Stomach (tissue), 19 donors: ENCODE data around the gene HIBADH. TPM values are rescaled to one million over a fixed set of nuclear protein-coding genes. Genes with fewer than 3 reads are reported as not detected.

ENCODE experiments used
- DNase-seq, 2 donors: peaks; one replicate each; pipeline versions ENCODE4 v3.0.0 to v3.0.0-alpha.2; 2013 to 2019
- H3K27ac ChIP-seq, 5 donors: fragments of 200-600 bp in 4 of 5; sonication (generic) in 4 of 5; one replicate each; pipeline ENCODE4 v1.5.1; 2013 to 2019; ENCODE audit warnings: mild to moderate bottlenecking in 1 of 5, moderate library complexity in 1 of 5
- H3K27me3 ChIP-seq, 3 donors: fragments of 200-600 bp; sonication (generic); one replicate each; pipeline ENCODE4 v1.5.1; 2017 to 2019; ENCODE audit warnings: mixed run types in 1 of 3
- H3K36me3 ChIP-seq, 4 donors: fragments of 200-600 bp; sonication (generic); 1 replicate in 3 of 4; 2 replicates in 1 of 4; pipeline ENCODE4 v1.5.1; 2016 to 2019
- H3K4me1 ChIP-seq, 4 donors: fragments of 200-600 bp; sonication (generic); one replicate each; pipeline ENCODE4 v1.5.1; 2016 to 2019
- H3K4me3 ChIP-seq, 4 donors: fragments of 200-600 bp; sonication (generic) in 3 of 4; one replicate each; pipeline ENCODE4 v1.5.1; 2016 to 2019; ENCODE audit warnings: mild to moderate bottlenecking in 1 of 4
- H3K9me3 ChIP-seq, 4 donors: fragments of 200-600 bp; sonication (generic); one replicate each; pipeline ENCODE4 v1.5.1; 2016 to 2019
- EP300 ChIP-seq: sonication (generic); formaldehyde crosslinking; IDR thresholded peaks from one replicate; pipeline ENCODE4 v1.6.1; 2017; ENCODE audit warnings: antibody characterized with exemption
- POLR2A ChIP-seq, 4 donors: fragments of 450-650 bp; IDR thresholded peaks; one replicate each; pipeline ENCODE4 v1.6.1; 2016; ENCODE audit warnings: antibody characterized with exemption in 4 of 4, control low read depth in 2 of 4, mild to moderate bottlenecking in 1 of 4, moderate library complexity in 1 of 4
- POLR2AphosphoS5 ChIP-seq, 3 donors: sonication (generic); formaldehyde crosslinking; IDR thresholded peaks; one replicate each; pipeline ENCODE4 v1.6.1; 2016; ENCODE audit warnings: antibody characterized with exemption in 3 of 3
- WGBS, 5 donors: extraction: QIAGEN DNeasy Blood & Tissue Kit in 3 of 5; methylation state at CpG; one replicate each; pipeline versions ENCODE4 v1.1.5 to v1.1.7; 2013 to 2018; 5-methylcytosine and 5-hydroxymethylcytosine counted together
- intact Hi-C: fragments of 100-400 bp; cut with DNase I; formaldehyde crosslinking; loops from one replicate; pipeline ENCODE4 v1.15.1; 2023; ENCODE audit warnings: low total_unique reads
- long read RNA-seq, 10 donors: transcript quantifications; one replicate each; lab custom pipeline, GENCODE V29; 2026
- polyA plus RNA-seq, 3 donors: library from polyadenylated mRNA; stranded (reverse); fragments of 200-250 nt; gene quantifications; one replicate each; pipeline ENCODE4 v1.2.3, GENCODE V29; 2013
- total RNA-seq, 5 donors: library from RNA; depleted of rRNA; stranded (reverse); fragments of >200 nt; gene quantifications; one replicate each; pipeline versions ENCODE4 v1.1.0 to v1.2.3, GENCODE V29; 2014 to 2016
- TF ChIP-seq, protein P1 (sequence below), 7 experiments: fragments of 450-650 bp in 4 of 7; fragments of 200-600 bp in 3 of 7; sonication (generic) in 3 of 7; IDR thresholded peaks; one replicate each; pipeline ENCODE4 v1.5.1; 2016 to 2019; ENCODE audit warnings: antibody characterized with exemption in 7 of 7, control low read depth in 2 of 7, mild to moderate bottlenecking in 1 of 7
- donor health status: healthy with polysubstance abuse.
- donor health status: Bipolar disorder and iron deficiency.
- donor health status: healthy.

HIBADH gene
- total RNA-seq (10 to 100 TPM; 17.5 to 65.2 (median 48.7) TPM), polyA plus RNA-seq (10 to 100 TPM; 19.8 to 45.3 (median 44.8) TPM)
- long read RNA-seq, donor 1, transcript HIBADH-201 (8 exons, 1,990 nt), result major isoform, 5 of 21 reads
- long read RNA-seq, donor 1, partial matches to known transcripts, result 15 of 21 reads
- long read RNA-seq, donor 1, other reads (novel, unspliced or antisense), result 0 of 21 reads
- long read RNA-seq, donor 2, transcript HIBADH-201 (8 exons, 1,990 nt), result major isoform, 9 of 16 reads
- long read RNA-seq, donor 2, partial matches to known transcripts, result 7 of 16 reads
- long read RNA-seq, donor 2, other reads (novel, unspliced or antisense), result 0 of 16 reads
- long read RNA-seq, donor 3, transcript HIBADH-201 (8 exons, 1,990 nt), result major isoform, 6 of 12 reads
- long read RNA-seq, donor 3, partial matches to known transcripts, result 6 of 12 reads
- long read RNA-seq, donor 3, other reads (novel, unspliced or antisense), result 0 of 12 reads
- long read RNA-seq, donor 4, partial matches to known transcripts, result 0 of 1 reads
- long read RNA-seq, donor 4, other reads (novel, unspliced or antisense), result 0 of 1 reads
- long read RNA-seq, donor 5, transcript HIBADH-201 (8 exons, 1,990 nt), result major isoform, 22 of 27 reads
- long read RNA-seq, donor 5, partial matches to known transcripts, result 5 of 27 reads
- long read RNA-seq, donor 5, other reads (novel, unspliced or antisense), result 0 of 27 reads
- long read RNA-seq, donor 6, transcript HIBADH-201 (8 exons, 1,990 nt), result major isoform, 24 of 129 reads
- long read RNA-seq, donor 6, partial matches to known transcripts, result 100 of 129 reads
- long read RNA-seq, donor 6, other reads (novel, unspliced or antisense), result 5 of 129 reads
- long read RNA-seq, donor 7, transcript HIBADH-201 (8 exons, 1,990 nt), result major isoform, 9 of 9 reads
- long read RNA-seq, donor 7, partial matches to known transcripts, result 0 of 9 reads
- long read RNA-seq, donor 7, other reads (novel, unspliced or antisense), result 0 of 9 reads
- long read RNA-seq, donor 8, transcript HIBADH-201 (8 exons, 1,990 nt), result major isoform, 12 of 27 reads
- long read RNA-seq, donor 8, partial matches to known transcripts, result 14 of 27 reads
- long read RNA-seq, donor 8, other reads (novel, unspliced or antisense), result 0 of 27 reads
- long read RNA-seq, donor 9, transcript HIBADH-201 (8 exons, 1,990 nt), result major isoform, 9 of 10 reads
- long read RNA-seq, donor 9, partial matches to known transcripts, result 0 of 10 reads
- long read RNA-seq, donor 9, other reads (novel, unspliced or antisense), result 0 of 10 reads
- long read RNA-seq, donor 10, transcript HIBADH-201 (8 exons, 1,990 nt), result major isoform, 10 of 34 reads
- long read RNA-seq, donor 10, partial matches to known transcripts, result 22 of 34 reads
- long read RNA-seq, donor 10, other reads (novel, unspliced or antisense), result 0 of 34 reads

- Histone ChIP-seq H3K27me3 (no peaks in the 10 kb centered on the region), H3K27ac (peak within 1 kb of the TSS; percentile 85 to 96 (median 93)), H3K4me3 (peak within 1 kb of the TSS; percentile 65 to 94 (median 84)), H3K9me3 (no peaks in the 10 kb centered on the region), H3K36me3 (peaks cover 0 to 3% (median 0%) of the 10 kb centered on the region in 4 donors), H3K4me1 (peaks cover 0 to 25% (median 15%) of the 10 kb centered on the region in 4 donors)
- peak; percentile 99 to 100 for DNase-seq
- 0% methylated on average over 19 to 67 of the region's 67 CpGs for WGBS, 5 donors
- TF ChIP-seq POLR2AphosphoS5 (IDR thresholded peaks at IDR 0.05) (peak; percentile 92 to 94 (median 93)), EP300 (no peak), POLR2A (IDR thresholded peaks at IDR 0.05) (peak in 2 of 4 donors; percentile 21 to 44)
- TF ChIP-seq, protein P1, sequence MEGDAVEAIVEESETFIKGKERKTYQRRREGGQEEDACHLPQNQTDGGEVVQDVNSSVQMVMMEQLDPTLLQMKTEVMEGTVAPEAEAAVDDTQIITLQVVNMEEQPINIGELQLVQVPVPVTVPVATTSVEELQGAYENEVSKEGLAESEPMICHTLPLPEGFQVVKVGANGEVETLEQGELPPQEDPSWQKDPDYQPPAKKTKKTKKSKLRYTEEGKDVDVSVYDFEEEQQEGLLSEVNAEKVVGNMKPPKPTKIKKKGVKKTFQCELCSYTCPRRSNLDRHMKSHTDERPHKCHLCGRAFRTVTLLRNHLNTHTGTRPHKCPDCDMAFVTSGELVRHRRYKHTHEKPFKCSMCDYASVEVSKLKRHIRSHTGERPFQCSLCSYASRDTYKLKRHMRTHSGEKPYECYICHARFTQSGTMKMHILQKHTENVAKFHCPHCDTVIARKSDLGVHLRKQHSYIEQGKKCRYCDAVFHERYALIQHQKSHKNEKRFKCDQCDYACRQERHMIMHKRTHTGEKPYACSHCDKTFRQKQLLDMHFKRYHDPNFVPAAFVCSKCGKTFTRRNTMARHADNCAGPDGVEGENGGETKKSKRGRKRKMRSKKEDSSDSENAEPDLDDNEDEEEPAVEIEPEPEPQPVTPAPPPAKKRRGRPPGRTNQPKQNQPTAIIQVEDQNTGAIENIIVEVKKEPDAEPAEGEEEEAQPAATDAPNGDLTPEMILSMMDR (IDR thresholded peaks at IDR 0.05), result peak in 3 of 7 experiments; percentile 12 to 33 (median 30)
- intact Hi-C loops, result no loop called here
Observed at GRCh38 chr7:27662490-27663205, at the start of gene HIBADH. TSS of gene HIBADH (minus strand) at chr7:27662883. CDS start at chr7:27662788, 95 bp downstream.

DNA sequence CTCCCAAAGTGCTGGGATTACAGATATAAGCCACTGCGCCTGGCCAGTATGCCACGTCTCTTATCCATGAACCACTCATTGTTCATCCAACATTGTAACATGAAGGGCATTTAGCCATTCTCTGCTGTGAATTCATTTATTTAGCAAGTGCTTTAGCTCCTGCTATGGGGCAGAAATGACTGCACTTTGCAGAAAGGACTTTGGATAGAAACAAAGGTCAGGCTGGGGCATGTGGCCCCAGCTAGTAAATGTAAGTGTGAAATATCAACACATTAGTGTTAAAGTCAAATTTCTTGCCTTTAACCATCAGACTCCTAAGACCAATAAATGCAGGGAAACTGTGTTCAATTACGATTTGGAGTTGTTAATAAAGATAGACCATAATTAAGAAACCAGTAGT, 49.5 kb upstream of the HIBADH start:
- TF ChIP-seq, protein P1 (IDR thresholded peaks at IDR 0.05), result no peak
- TF ChIP-seq POLR2A (IDR thresholded peaks at IDR 0.05), result no peak
- H3K27ac ChIP-seq, result no peak overlapping the region
- no peak overlapping the region for H3K4me3 ChIP-seq
- intact Hi-C loops, result no loop called here
- no peaks in the 10 kb centered on the region for H3K27me3 ChIP-seq
- WGBS, 5 donors, result 84 to 95% (median 89%) methylated on average over 3 of the region's 3 CpGs
- H3K4me1 ChIP-seq, result peaks cover 0 to 32% (median 6%) of the 10 kb centered on the region in 4 donors
- H3K36me3 ChIP-seq, result no peaks in the 10 kb centered on the region
- no peak for DNase-seq
- H3K9me3 ChIP-seq, result no peaks in the 10 kb centered on the region

- intact Hi-C loops, result no loop called here
Observed at GRCh38 chr7:27709137-27710075, 46.7 kb upstream of the HIBADH start.

More at GRCh38 chr7:27709137-27710075, 46.7 kb upstream of the HIBADH start:
- no peak for DNase-seq
- H3K27me3 ChIP-seq, result no peaks in the 10 kb centered on the region
- no peak overlapping the region for H3K27ac ChIP-seq
- H3K4me1 ChIP-seq, result peaks cover 0 to 19% (median 3%) of the 10 kb centered on the region in 4 donors
- WGBS, 5 donors, result 55 to 84% (median 74%) methylated on average over 2 of the region's 2 CpGs
- H3K9me3 ChIP-seq, result no peaks in the 10 kb centered on the region
- no peak overlapping the region for H3K4me3 ChIP-seq
- TF ChIP-seq EP300 (no peak), POLR2AphosphoS5 (IDR thresholded peaks at IDR 0.05) (peak in 1 of 3 donors; percentile 41), POLR2A (IDR thresholded peaks at IDR 0.05) (no peak)
- TF ChIP-seq, protein P1 (IDR thresholded peaks at IDR 0.05), result no peak
- H3K36me3 ChIP-seq, result no peaks in the 10 kb centered on the region
